Activated naive CD4-positive, alpha-beta T cell treated with anti-CD3 and anti-CD28 coated beads, Interleukin-2, amount 10 ng/mL, durations not matched to agents 5 hours and 36 hours (primary cell): Measurements from ENCODE around the gene SKIDA1. TPM values are rescaled to one million over a fixed set of nuclear protein-coding genes. Genes with fewer than 3 reads are reported as not detected.

ENCODE experiments used
- microRNA-seq: library from miRNA; unstranded; fragments of <30 nt; microRNA quantifications from one replicate; pipeline ENCODE4 v1.2.0, GENCODE V29; 2022; ENCODE audit warnings: borderline microRNAs expressed, borderline replicate concordance
- total RNA-seq, 2 experiments: library from RNA; stranded (reverse); gene quantifications; one replicate each; pipeline ENCODE4 v1.2.3, GENCODE V29; 2021

The SKIDA1 gene
- total RNA-seq = under 1 TPM in 1 of 2 experiments, not detected in 1; 0.20 TPM

GRCh38 chr10:21525367-21526187, at the start of gene SKIDA1:
Gene SKIDA1, minus strand, starts transcription at chr10:21525682. Its CDS starts 7,860 bp downstream, at chr10:21517822.

DNA sequence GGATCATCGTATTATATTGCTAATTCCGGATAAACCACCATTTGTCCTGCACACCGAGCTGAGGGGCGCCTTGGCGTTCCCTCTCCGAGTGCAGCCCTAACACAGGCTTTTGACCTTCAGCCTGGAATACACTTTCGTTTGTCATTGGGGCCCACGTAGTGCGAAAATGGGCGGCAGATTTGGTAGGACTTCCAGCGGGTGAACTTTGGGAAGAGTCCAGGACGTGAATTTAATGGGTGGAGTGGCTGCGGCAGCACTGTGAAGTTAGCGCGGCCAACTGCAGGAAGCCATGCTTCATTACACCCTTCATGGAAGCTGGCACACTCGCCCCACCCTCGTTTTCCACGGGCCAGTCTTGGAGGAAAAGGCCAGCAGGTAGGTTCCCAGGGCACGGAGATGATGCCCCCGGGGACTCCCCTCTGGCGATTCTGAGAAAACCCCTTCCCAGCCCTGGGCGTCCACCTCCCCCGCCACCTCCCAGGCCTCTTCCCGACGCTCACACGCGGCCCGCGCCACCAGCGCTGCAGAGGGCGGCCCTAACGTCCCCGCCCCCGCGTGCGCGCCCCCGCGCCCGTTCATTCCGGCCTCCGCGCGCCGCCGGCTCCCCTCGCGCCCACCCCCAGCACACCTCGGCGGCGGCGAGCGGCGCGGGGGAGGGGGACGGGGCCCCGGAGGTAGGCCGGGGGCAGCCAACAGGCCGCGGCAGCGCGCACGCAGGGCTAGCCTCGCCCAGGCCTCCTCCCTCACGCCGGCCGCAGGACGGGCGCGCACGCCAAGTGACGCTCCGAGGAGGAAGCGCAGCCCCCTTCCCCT, 8.2 kb upstream of the SKIDA1 start, which contains the start of gene MLLT10:
Gene MLLT10, plus strand, starts transcription at position 766 of the 813 bp plus-strand sequence. CDS start 413 bp downstream, outside the sequence.

Small RNA genes within 50 kb of the gene (microRNA-seq; reads per million reads assigned to microRNA genes)
- not detected for gene MIR1915

Other genes with a start within 250 kb of the SKIDA1 start
- 10 to 100 TPM; 46.8 to 50.2 TPM for gene MLLT10, start 8.6 kb upstream of the SKIDA1 start, total RNA-seq